BLaER1 (cell line): ENCODE data around the gene POLR2C.

Experiments
- H3K27ac ChIP-seq: shearing (Covaris generic); formaldehyde crosslinking; 2 replicates; pipeline ENCODE4 v1.8.1; 2022
- H3K27me3 ChIP-seq: shearing (Covaris generic); formaldehyde crosslinking; 2 replicates; pipeline ENCODE4 v1.8.1; 2022
- H3K36me3 ChIP-seq: shearing (Covaris generic); formaldehyde crosslinking; 2 replicates; pipeline ENCODE4 v1.8.1; 2022
- H3K4me1 ChIP-seq: shearing (Covaris generic); formaldehyde crosslinking; 2 replicates; pipeline ENCODE4 v1.8.1; 2022
- H3K4me2 ChIP-seq: shearing (Covaris generic); formaldehyde crosslinking; 2 replicates; pipeline ENCODE4 v1.8.1; 2022
- H3K4me3 ChIP-seq: shearing (Covaris generic); formaldehyde crosslinking; 2 replicates; pipeline ENCODE4 v1.8.1; 2022
- H3K9ac ChIP-seq: shearing (Covaris generic); formaldehyde crosslinking; 2 replicates; pipeline ENCODE4 v1.8.1; 2022
- H3K9me3 ChIP-seq: shearing (Covaris generic); formaldehyde crosslinking; 2 replicates; pipeline ENCODE4 v1.8.1; 2022
- H4K20me1 ChIP-seq: shearing (Covaris generic); formaldehyde crosslinking; 2 replicates; pipeline ENCODE4 v1.8.1; 2022
- Cebpa-rat ChIP-seq: shearing (Covaris generic); IDR thresholded peaks from 2 replicates; pipeline ENCODE4 v1.8.1; 2022

POLR2C gene

DNA sequence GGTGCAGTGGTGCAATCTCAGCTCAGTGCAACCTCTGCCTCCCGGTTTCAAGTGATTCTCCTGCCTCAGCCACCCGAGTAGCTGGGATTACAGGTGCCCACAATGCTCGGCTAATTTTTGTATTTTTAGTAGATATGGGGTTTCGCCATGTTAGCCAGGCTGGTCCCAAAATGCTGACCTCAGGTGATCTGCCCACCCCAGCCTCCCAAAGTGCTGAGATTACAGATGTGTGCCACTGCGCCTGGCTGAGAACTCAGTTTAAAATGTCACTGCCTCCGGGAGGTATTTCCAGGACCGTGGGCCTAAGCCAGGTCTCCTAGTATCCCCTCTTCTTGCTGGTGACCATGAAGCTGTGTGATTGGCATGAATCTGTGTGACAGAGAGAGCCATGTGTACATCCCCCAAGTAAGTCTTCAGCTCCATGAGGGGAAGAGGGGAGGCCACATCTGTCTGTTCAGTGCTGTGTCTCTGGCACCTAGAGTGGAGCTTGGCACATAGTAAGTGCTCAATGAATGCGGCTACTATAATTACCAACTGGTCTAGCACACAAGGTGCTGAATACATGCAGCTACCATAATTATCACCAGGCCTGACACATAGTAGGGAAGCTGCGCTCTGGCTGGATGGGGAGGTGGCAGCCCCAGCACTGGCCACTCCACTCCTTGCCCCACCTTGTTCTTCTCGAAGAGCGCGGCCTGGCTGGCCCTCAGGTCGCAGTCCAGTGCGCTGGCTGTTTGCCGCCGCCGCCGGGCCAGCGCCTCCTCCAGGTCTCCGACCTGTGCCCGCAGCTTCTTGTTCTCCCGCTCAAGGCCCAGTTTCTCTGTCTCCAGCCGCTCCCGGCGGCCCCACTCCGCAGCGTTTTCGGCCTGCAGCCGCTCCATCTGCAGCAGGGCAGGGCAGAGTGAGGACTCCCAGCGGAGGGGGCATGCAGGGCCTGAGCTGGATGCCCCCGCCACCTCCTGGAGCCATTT is 55.2 kb downstream of the POLR2C start:
- Histone ChIP-seq H3K27me3 (no peaks in the 10 kb centered on the region), H3K9me3 (no peaks in the 10 kb centered on the region), H3K27ac (no peak overlapping the region), H3K4me3 (no peak overlapping the region), H3K4me2 (no peak overlapping the region), H3K4me1 (peaks cover 2% of the 10 kb centered on the region), H4K20me1 (no peaks in the 10 kb centered on the region), H3K36me3 (peaks cover 39% of the 10 kb centered on the region), H3K9ac (no peak overlapping the region)
- TF ChIP-seq Cebpa-rat = no peak

DNA sequence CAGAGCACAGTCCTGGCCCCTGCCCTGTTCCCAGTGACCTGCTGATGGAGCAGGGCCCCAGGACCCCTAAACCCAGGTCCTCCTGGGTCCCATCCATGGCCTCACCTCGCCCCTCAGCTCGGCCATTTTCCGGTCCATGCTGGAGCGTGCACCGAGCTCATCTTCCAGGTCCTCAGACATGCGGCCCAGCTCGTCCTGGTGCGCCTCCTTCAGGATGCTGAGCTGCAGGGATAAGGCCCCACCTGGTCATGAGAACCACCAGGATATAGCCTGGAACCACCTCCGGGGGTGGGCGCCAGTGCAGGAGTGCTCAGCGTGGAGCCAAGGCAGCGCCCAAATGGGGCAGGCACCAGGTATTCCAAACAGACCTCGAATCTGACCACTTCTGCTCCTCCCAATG is 56.0 kb downstream of the POLR2C start:
- TF ChIP-seq Cebpa-rat = no peak
- Histone ChIP-seq H3K36me3 (peaks cover 34% of the 10 kb centered on the region), H3K4me1 (peaks cover 11% of the 10 kb centered on the region), H3K9ac (no peak overlapping the region), H4K20me1 (no peaks in the 10 kb centered on the region), H3K4me2 (no peak overlapping the region), H3K27me3 (no peaks in the 10 kb centered on the region), H3K9me3 (no peaks in the 10 kb centered on the region), H3K27ac (no peak overlapping the region), H3K4me3 (no peak overlapping the region)

DNA sequence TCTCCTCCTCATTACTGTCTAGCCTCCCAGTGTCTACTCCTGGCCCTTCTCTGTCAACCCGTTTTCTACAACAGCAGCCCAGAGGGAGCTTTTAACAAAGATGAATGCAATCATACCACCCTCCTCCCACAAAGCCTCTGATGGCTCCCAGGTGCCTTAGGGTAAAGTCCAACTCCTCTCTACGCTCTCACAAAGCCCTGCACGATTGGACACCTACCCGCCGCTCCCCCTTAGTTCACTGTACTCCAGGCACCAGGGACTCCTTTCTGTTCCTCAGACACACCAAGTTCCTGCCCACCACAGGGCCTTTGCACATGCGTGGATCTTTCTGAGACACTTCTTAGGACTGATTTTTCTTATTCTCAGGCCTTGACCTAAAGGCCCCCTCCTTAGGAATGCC is 56.4 kb downstream of the POLR2C start:
- no peak overlapping the region for H3K27ac ChIP-seq
- peaks cover 31% of the 10 kb centered on the region for H3K36me3 ChIP-seq
- TF ChIP-seq Cebpa-rat = no peak
- H3K4me1 ChIP-seq = peaks cover 14% of the 10 kb centered on the region
- no peaks in the 10 kb centered on the region for H4K20me1 ChIP-seq
- H3K9me3 ChIP-seq = no peaks in the 10 kb centered on the region
- no peak overlapping the region for H3K4me3 ChIP-seq
- no peak overlapping the region for H3K9ac ChIP-seq
- H3K4me2 ChIP-seq = no peak overlapping the region
- H3K27me3 ChIP-seq = no peaks in the 10 kb centered on the region

DNA sequence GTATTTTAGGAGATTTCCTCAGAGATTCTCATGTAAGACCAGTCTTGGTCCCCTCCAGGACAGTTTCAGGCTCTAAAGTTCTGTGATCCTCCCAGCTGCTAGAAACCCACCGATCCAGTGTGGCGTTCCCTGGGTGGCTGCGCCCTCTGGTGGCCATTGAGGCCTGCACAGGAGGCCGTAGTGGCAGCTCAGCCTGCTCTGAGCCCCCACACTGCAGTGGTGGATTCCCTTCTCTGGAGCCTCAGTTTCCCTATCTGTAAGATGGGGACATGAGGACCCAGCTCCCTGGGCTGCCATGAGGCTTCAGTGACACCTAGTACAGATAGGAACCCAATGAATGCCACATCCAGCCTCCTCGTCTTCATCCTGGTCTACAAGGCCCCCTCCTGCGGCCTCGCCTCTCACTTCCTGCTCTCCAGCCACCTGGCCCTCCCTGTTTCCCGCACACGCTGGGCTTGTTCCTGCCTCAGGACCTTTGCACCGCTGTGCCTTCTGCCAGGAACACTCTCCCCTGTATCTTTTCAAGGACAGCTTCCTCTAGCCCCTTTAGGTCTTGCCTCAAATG is 57.4 kb downstream of the POLR2C start:
- Histone ChIP-seq H3K4me2 (no peak overlapping the region), H3K27me3 (no peaks in the 10 kb centered on the region), H4K20me1 (no peaks in the 10 kb centered on the region), H3K4me1 (peaks cover 14% of the 10 kb centered on the region), H3K9ac (no peak overlapping the region), H3K27ac (no peak overlapping the region), H3K4me3 (no peak overlapping the region), H3K36me3 (peaks cover 30% of the 10 kb centered on the region), H3K9me3 (no peaks in the 10 kb centered on the region)
- TF ChIP-seq Cebpa-rat = no peak
